Left ventricle myocardium inferior (tissue), 1 donor: ENCODE results near the gene KIF4B. TPM values are rescaled to one million over a fixed set of nuclear protein-coding genes. Genes with fewer than 3 reads are reported as not detected.

Experiments used
- DNase-seq: peaks from one replicate; pipeline ENCODE4 v3.0.0-alpha.2; 2020
- H3K27ac ChIP-seq: fragments of 200-600 bp; replicated peaks from 2 replicates; pipeline ENCODE4 v1.8.0; 2021
- H3K27me3 ChIP-seq: fragments of 200-600 bp; 2 replicates; pipeline ENCODE4 v1.8.0; 2021; ENCODE audit warnings: low read depth
- H3K36me3 ChIP-seq: fragments of 200-600 bp; 2 replicates; pipeline ENCODE4 v1.8.0; 2021
- H3K4me1 ChIP-seq: fragments of 200-600 bp; 2 replicates; pipeline ENCODE4 v1.8.0; 2021
- H3K4me3 ChIP-seq: fragments of 200-600 bp; 2 replicates; pipeline ENCODE4 v1.8.0; 2021; ENCODE audit warnings: mild to moderate bottlenecking, moderate library complexity
- H3K9me3 ChIP-seq: fragments of 200-600 bp; replicated peaks from 2 replicates; pipeline ENCODE4 v1.8.0; 2021
- CTCF ChIP-seq: fragments of 200-600 bp; IDR thresholded peaks from 2 replicates; pipeline ENCODE4 v1.8.0; 2021; ENCODE audit warnings: antibody characterized with exemption, mild to moderate bottlenecking, borderline replicate concordance
- intact Hi-C: fragments of 100-400 bp; cut with micrococcal nuclease; formaldehyde crosslinking; loops from one replicate; pipeline ENCODE4 v1.11.0; 2022
- total RNA-seq: library from RNA; stranded (reverse); fragmentation: NEBNext Ultra II Directional; extraction: Animal tissue kit (Norgen Biotek cat#: 25700); gene quantifications from one replicate; pipeline ENCODE4 v1.2.1, GENCODE V29; 2021
- donor health status: DM: no; HTN: yes; CAD: no; lungs with severe emphysema.

KIF4B gene
- total RNA-seq, 1 donor from 2014 or later, result not detected

- Histone ChIP-seq H3K36me3 (no peaks in the 10 kb centered on the region), H3K27ac (no peak overlapping the region), H3K9me3 (no peaks in the 10 kb centered on the region), H3K27me3 (no peaks in the 10 kb centered on the region), H3K4me1 (peaks cover 5% of the 10 kb centered on the region), H3K4me3 (no peak overlapping the region)
- no peak for TF ChIP-seq CTCF
- intact Hi-C loops, result no loop called here
- no peak for DNase-seq
These were observed 34.3 kb downstream of the KIF4B start for GRCh38 chr5:155047818-155048217.

GRCh38 chr5:155049569-155050383 is 36.2 kb downstream of the KIF4B start:
- Histone ChIP-seq H3K27me3 (no peaks in the 10 kb centered on the region), H3K4me1 (peaks cover 18% of the 10 kb centered on the region), H3K9me3 (no peaks in the 10 kb centered on the region), H3K27ac (no peak overlapping the region), H3K36me3 (no peaks in the 10 kb centered on the region), H3K4me3 (no peak overlapping the region)
- intact Hi-C loops, result no loop called here
- DNase-seq, result no peak
- TF ChIP-seq CTCF, result peak; percentile 15

GRCh38 chr5:155050384-155051019 is 36.9 kb downstream of the KIF4B start:
- TF ChIP-seq CTCF, result no peak
- peaks cover 18% of the 10 kb centered on the region for H3K4me1 ChIP-seq

GRCh38 chr5:155052532-155052931 is 39.0 kb downstream of the KIF4B start:
- intact Hi-C loops, result no loop called here
- no peaks in the 10 kb centered on the region for H3K27me3 ChIP-seq
- no peak for DNase-seq

More at GRCh38 chr5:155050384-155051019, 36.9 kb downstream of the KIF4B start:
- no peaks in the 10 kb centered on the region for H3K36me3 ChIP-seq
- DNase-seq, result no peak
- no peaks in the 10 kb centered on the region for H3K9me3 ChIP-seq
- no peaks in the 10 kb centered on the region for H3K27me3 ChIP-seq
- intact Hi-C loops, result no loop called here
- H3K4me3 ChIP-seq, result no peak overlapping the region
- no peak overlapping the region for H3K27ac ChIP-seq

GRCh38 chr5:155053501-155053900 is 39.9 kb downstream of the KIF4B start:
- Histone ChIP-seq H3K27me3 (no peaks in the 10 kb centered on the region), H3K4me3 (no peak overlapping the region), H3K9me3 (no peaks in the 10 kb centered on the region), H3K27ac (peak overlapping the region; percentile 58), H3K36me3 (no peaks in the 10 kb centered on the region), H3K4me1 (peaks cover 18% of the 10 kb centered on the region)
- intact Hi-C loops, result no loop called here
- TF ChIP-seq CTCF, result no peak
- DNase-seq, result no peak

More at GRCh38 chr5:155052532-155052931, 39.0 kb downstream of the KIF4B start:
- no peaks in the 10 kb centered on the region for H3K36me3 ChIP-seq
- H3K4me3 ChIP-seq, result no peak overlapping the region
- H3K4me1 ChIP-seq, result peaks cover 18% of the 10 kb centered on the region
- peak overlapping the region; percentile 58 for H3K27ac ChIP-seq
- TF ChIP-seq CTCF, result no peak
- H3K9me3 ChIP-seq, result no peaks in the 10 kb centered on the region
